BLaER1 (cell line): ENCODE results near the gene TTC4.

Experiments
- H3K27ac ChIP-seq: shearing (Covaris generic); formaldehyde crosslinking; 2 replicates; pipeline ENCODE4 v1.8.1; 2022
- H3K27me3 ChIP-seq: shearing (Covaris generic); formaldehyde crosslinking; 2 replicates; pipeline ENCODE4 v1.8.1; 2022
- H3K36me3 ChIP-seq: shearing (Covaris generic); formaldehyde crosslinking; 2 replicates; pipeline ENCODE4 v1.8.1; 2022
- H3K4me1 ChIP-seq: shearing (Covaris generic); formaldehyde crosslinking; 2 replicates; pipeline ENCODE4 v1.8.1; 2022
- H3K4me2 ChIP-seq: shearing (Covaris generic); formaldehyde crosslinking; 2 replicates; pipeline ENCODE4 v1.8.1; 2022
- H3K4me3 ChIP-seq: shearing (Covaris generic); formaldehyde crosslinking; 2 replicates; pipeline ENCODE4 v1.8.1; 2022
- H3K9ac ChIP-seq: shearing (Covaris generic); formaldehyde crosslinking; 2 replicates; pipeline ENCODE4 v1.8.1; 2022
- H3K9me3 ChIP-seq: shearing (Covaris generic); formaldehyde crosslinking; 2 replicates; pipeline ENCODE4 v1.8.1; 2022
- H4K20me1 ChIP-seq: shearing (Covaris generic); formaldehyde crosslinking; 2 replicates; pipeline ENCODE4 v1.8.1; 2022
- Cebpa-rat ChIP-seq: shearing (Covaris generic); IDR thresholded peaks from 2 replicates; pipeline ENCODE4 v1.8.1; 2022

The TTC4 gene

GRCh38 chr1:54716299-54717047 lies 812 bp downstream of the TTC4 start:
- peak overlapping the region; percentile 84 for H3K4me2 ChIP-seq
- H4K20me1 ChIP-seq: peaks cover 5% of the 10 kb centered on the region; the same call in 1 of the 2 replicates
- H3K4me1 ChIP-seq: peaks cover 16% of the 10 kb centered on the region
- no peak for TF ChIP-seq Cebpa-rat
- peak overlapping the region; percentile 85 for H3K9ac ChIP-seq
- H3K27me3 ChIP-seq: no peaks in the 10 kb centered on the region
- H3K27ac ChIP-seq: peak overlapping the region; percentile 82
- no peaks in the 10 kb centered on the region for H3K9me3 ChIP-seq
- H3K4me3 ChIP-seq: peak overlapping the region; percentile 83
- H3K36me3 ChIP-seq: peaks cover 41% of the 10 kb centered on the region

GRCh38 chr1:54721719-54722118 lies 6.1 kb downstream of the TTC4 start:
- Histone ChIP-seq H3K27ac (no peak overlapping the region), H3K27me3 (no peaks in the 10 kb centered on the region), H3K9ac (no peak overlapping the region), H3K9me3 (no peaks in the 10 kb centered on the region), H3K4me2 (no peak overlapping the region), H4K20me1 (peaks cover 5% of the 10 kb centered on the region; the same call in 1 of the 2 replicates), H3K36me3 (peaks cover 90% of the 10 kb centered on the region), H3K4me1 (peaks cover 4% of the 10 kb centered on the region), H3K4me3 (no peak overlapping the region)
- TF ChIP-seq Cebpa-rat: no peak

GRCh38 chr1:54723985-54724384 lies 8.3 kb downstream of the TTC4 start:
- Histone ChIP-seq H3K4me3 (no peak overlapping the region), H3K9ac (no peak overlapping the region), H3K27me3 (no peaks in the 10 kb centered on the region), H3K9me3 (no peaks in the 10 kb centered on the region), H4K20me1 (peaks cover 5% of the 10 kb centered on the region; the same call in 1 of the 2 replicates), H3K4me1 (no peaks in the 10 kb centered on the region), H3K4me2 (no peak overlapping the region), H3K27ac (no peak overlapping the region), H3K36me3 (peaks cover 97% of the 10 kb centered on the region)
- no peak for TF ChIP-seq Cebpa-rat

DNA sequence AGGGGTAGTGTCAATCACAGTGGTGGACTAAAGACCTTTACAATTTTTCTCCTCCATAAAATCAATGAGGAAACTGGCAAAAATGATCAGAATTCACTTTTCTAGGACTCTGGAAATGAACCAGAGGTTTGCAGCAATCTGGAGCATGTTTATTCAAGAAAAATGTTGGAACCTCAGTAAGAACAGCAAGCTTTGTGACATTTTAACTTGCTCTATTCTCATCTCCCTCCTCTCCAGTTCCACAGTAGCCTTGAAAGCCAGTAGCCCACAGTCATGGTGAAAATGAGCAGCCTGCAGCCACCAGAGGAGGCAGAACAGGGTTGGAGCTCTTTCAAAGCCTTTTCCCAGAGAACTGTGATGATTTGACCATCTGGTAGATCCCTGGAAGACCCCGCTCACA lies 9.1 kb downstream of the TTC4 start:
- no peak overlapping the region for H3K27ac ChIP-seq

GRCh38 chr1:54728027-54728426 lies 12.4 kb downstream of the TTC4 start:
- Histone ChIP-seq H4K20me1 (no peaks in the 10 kb centered on the region), H3K9ac (no peak overlapping the region), H3K36me3 (peaks cover 97% of the 10 kb centered on the region), H3K4me3 (no peak overlapping the region), H3K4me2 (no peak overlapping the region), H3K27me3 (no peaks in the 10 kb centered on the region), H3K4me1 (no peaks in the 10 kb centered on the region), H3K9me3 (no peaks in the 10 kb centered on the region), H3K27ac (no peak overlapping the region)
- TF ChIP-seq Cebpa-rat: no peak

More for the DNA sequence above, 9.1 kb downstream of the TTC4 start:
- no peak overlapping the region for H3K4me2 ChIP-seq
- H3K9me3 ChIP-seq: no peaks in the 10 kb centered on the region
- H3K9ac ChIP-seq: no peak overlapping the region
- H4K20me1 ChIP-seq: peaks cover 4% of the 10 kb centered on the region; the same call in 1 of the 2 replicates
- H3K27me3 ChIP-seq: no peaks in the 10 kb centered on the region
- no peaks in the 10 kb centered on the region for H3K4me1 ChIP-seq
- H3K4me3 ChIP-seq: no peak overlapping the region
- no peak for TF ChIP-seq Cebpa-rat
- peaks cover 97% of the 10 kb centered on the region for H3K36me3 ChIP-seq

DNA sequence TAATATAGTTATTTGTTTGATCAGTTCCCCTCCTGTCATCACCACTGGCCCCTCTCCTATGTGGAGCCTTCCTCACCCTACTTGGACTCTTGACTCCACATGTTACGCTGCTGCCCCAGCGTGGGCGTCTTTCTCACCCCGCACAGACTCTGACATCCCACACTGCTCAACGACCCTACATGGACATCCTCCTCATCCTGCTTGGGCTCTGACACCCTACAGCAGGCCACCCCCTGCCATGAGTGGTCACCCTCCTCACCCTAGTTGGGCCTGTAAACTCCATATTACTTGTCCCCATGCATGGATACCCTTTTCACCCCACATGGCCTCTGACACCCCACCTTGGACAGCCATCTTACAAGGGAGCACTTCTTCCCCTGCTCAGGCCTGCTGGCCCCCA lies 21.0 kb downstream of the TTC4 start:
- no peak for TF ChIP-seq Cebpa-rat
- H3K27me3 ChIP-seq: no peaks in the 10 kb centered on the region
- no peaks in the 10 kb centered on the region for H3K9me3 ChIP-seq
- H3K9ac ChIP-seq: no peak overlapping the region
- H4K20me1 ChIP-seq: 0 out of 2 replicates have a peak, but pooled peaks cover 5% of the 10 kb centered on the region
- no peak overlapping the region for H3K4me2 ChIP-seq
- H3K36me3 ChIP-seq: peaks cover 100% of the 10 kb centered on the region
- H3K27ac ChIP-seq: no peak overlapping the region
- H3K4me3 ChIP-seq: no peak overlapping the region
- no peaks in the 10 kb centered on the region for H3K4me1 ChIP-seq

DNA sequence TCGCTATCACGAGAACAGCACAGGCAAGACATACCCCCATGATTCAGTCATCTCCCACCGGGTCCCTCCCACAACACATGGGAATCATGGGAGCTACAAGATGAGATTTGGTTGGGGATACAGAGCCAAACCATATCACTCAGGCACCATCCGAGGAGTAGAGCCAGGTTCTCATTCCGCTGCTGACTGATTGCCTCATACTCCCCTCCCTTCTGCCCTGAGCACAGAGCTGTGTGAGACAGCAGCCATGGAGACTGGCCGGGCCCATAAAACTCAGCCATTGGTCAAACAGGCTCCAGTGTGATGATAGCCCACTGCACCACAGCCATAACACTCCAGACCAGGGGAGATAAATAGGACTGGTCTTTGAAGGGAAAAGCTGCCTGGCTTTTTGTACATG lies 22.6 kb downstream of the TTC4 start:
- Histone ChIP-seq H3K36me3 (peaks cover 100% of the 10 kb centered on the region), H3K27me3 (no peaks in the 10 kb centered on the region), H3K4me1 (no peaks in the 10 kb centered on the region), H4K20me1 (peaks cover 13% of the 10 kb centered on the region; the same call in 1 of the 2 replicates), H3K27ac (no peak overlapping the region), H3K4me3 (no peak overlapping the region), H3K4me2 (no peak overlapping the region), H3K9me3 (no peaks in the 10 kb centered on the region), H3K9ac (no peak overlapping the region)
- no peak for TF ChIP-seq Cebpa-rat

DNA sequence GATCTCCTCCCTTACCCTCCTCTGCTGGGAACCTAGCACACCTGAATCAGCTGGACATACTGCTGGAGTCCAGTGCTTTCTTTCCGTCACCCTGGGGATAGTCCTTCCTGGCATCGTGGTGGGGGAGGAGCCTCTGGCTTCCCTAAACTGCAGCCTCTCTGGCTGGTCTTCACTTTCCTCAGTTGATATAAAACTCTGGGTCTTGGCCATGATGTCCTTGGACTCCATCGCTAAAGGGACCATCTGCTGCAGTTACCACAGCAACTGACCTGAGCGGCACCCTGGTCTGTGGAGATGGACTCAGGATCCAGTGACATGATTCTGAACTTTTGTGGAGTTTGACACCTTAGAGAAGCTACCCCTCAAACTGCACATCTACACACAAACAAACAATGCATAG lies 25.9 kb downstream of the TTC4 start:
- peaks cover 21% of the 10 kb centered on the region; the same call in 1 of the 2 replicates for H4K20me1 ChIP-seq
- peaks cover 85% of the 10 kb centered on the region for H3K36me3 ChIP-seq
- H3K4me1 ChIP-seq: no peaks in the 10 kb centered on the region
- TF ChIP-seq Cebpa-rat: no peak
- H3K27ac ChIP-seq: no peak overlapping the region
- no peaks in the 10 kb centered on the region for H3K27me3 ChIP-seq
- H3K4me3 ChIP-seq: no peak overlapping the region
- no peak overlapping the region for H3K4me2 ChIP-seq
- H3K9me3 ChIP-seq: no peaks in the 10 kb centered on the region
- no peak overlapping the region for H3K9ac ChIP-seq

DNA sequence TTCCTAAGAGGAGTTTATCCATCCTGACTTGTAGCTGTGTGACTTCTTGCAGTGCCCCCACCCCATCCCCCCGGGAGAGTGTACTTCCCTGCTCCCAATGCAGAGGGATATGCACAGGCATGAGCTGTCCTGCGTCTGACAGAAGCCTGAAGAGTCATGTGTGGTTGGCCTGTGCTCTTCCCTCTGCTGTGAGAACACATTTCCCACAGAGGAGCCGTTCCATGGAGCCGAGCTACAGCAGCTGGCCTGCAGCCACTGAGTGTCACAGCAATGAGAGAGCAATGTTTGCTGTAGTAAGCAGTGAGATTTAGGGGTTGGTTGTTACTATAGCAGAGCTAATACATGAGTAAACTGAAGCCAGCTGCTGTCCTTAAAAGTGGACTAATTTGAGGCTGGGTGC lies 26.6 kb downstream of the TTC4 start:
- Histone ChIP-seq H3K9me3 (no peaks in the 10 kb centered on the region), H3K4me2 (no peak overlapping the region), H4K20me1 (peaks cover 21% of the 10 kb centered on the region; the same call in 1 of the 2 replicates), H3K36me3 (peaks cover 77% of the 10 kb centered on the region), H3K4me1 (no peaks in the 10 kb centered on the region), H3K4me3 (no peak overlapping the region), H3K27me3 (no peaks in the 10 kb centered on the region), H3K27ac (no peak overlapping the region), H3K9ac (no peak overlapping the region)
- TF ChIP-seq Cebpa-rat: no peak

DNA sequence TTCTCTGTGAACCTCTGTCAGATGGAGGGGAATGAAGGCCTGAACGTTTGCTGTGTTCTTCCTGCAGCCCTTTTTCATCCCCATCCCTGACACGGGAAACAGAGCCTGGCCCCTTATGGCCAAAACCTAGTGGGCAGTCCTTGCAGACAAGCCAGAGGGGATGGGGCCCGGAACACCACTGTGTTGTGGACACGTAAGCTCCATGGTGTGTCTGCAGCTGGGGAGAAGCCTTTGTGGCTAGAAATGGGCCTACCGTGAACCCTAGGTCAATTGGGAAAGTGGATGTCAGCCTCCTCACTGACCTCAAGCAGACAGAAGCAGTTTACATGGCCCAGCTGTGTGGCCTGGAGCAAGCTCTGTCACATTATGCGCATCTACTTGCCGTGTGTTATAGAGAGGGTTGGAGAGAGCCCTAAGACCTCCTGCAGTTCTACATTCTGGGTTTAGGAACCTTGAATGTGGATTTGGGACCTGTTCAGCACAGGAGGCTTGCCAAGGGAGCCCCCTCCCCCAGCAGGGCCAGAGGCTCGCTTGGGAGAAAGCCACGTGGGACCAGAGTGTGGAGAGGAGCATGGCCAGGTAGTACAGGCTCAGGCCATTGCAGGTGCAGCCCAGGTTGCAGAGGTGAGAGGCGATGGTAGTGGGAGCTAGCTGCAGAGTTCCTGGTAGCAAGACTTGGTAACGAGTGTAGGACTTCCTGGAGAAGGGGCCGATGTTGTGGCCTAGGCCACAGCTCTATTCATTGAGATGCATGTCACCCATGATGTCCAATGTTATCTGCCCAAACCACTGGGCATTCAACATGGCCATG lies 28.0 kb downstream of the TTC4 start:
- Histone ChIP-seq H3K27ac (no peak overlapping the region), H3K27me3 (no peaks in the 10 kb centered on the region), H3K9me3 (no peaks in the 10 kb centered on the region), H3K36me3 (peaks cover 64% of the 10 kb centered on the region), H3K4me1 (no peaks in the 10 kb centered on the region), H3K4me2 (no peak overlapping the region), H4K20me1 (peaks cover 21% of the 10 kb centered on the region; the same call in 1 of the 2 replicates), H3K4me3 (no peak overlapping the region), H3K9ac (no peak overlapping the region)
- no peak for TF ChIP-seq Cebpa-rat
